SJSA1 (cell line): ENCODE results near the gene LIN54. TPM values are rescaled to one million over a fixed set of nuclear protein-coding genes. Genes with fewer than 3 reads are reported as not detected.
"Not testable (repeated sequence)": the region's sequence is repeated elsewhere in the genome, so short reads cannot be mapped to it uniquely, and the experiment has no call there.

Experiments used
- DNase-seq, 2 experiments: peaks; one replicate each; pipeline ENCODE4 v3.0.0-alpha.2; 2015 to 2020; ENCODE audit warnings: low spot score in 2 of 2, low read depth in 1 of 2
- H3K27ac ChIP-seq: fragments of 250-450 bp; sonication (Bioruptor Pico); 2 replicates; pipeline ENCODE4 v1.5.1; 2020; ENCODE audit warnings: mild to moderate bottlenecking, moderate library complexity
- H3K27me3 ChIP-seq: fragments of 250-450 bp; sonication (Bioruptor Pico); replicated peaks from 2 replicates; pipeline ENCODE4 v1.5.1; 2020; ENCODE audit warnings: mild to moderate bottlenecking, moderate library complexity
- H3K36me3 ChIP-seq: fragments of 250-450 bp; sonication (Bioruptor Pico); 2 replicates; pipeline ENCODE4 v1.5.1; 2020; ENCODE audit warnings: mild to moderate bottlenecking
- H3K4me1 ChIP-seq: fragments of 250-450 bp; sonication (Bioruptor Pico); replicated peaks from 2 replicates; pipeline ENCODE4 v1.6.1; 2021; ENCODE audit warnings: mild to moderate bottlenecking
- H3K4me3 ChIP-seq: fragments of 250-450 bp; sonication (Bioruptor Pico); 2 replicates; pipeline ENCODE4 v1.5.1; 2020; ENCODE audit warnings: mild to moderate bottlenecking
- H3K9me3 ChIP-seq: fragments of 250-450 bp; sonication (Bioruptor Pico); replicated peaks from 2 replicates; pipeline ENCODE4 v1.5.1; 2020; ENCODE audit warnings: mild to moderate bottlenecking
- total RNA-seq: library from RNA; depleted of rRNA; stranded (reverse); fragments of >200 nt; shearing (Covaris generic); gene quantifications from 2 replicates; pipeline ENCODE4 v1.2.3, GENCODE V29; 2014

LIN54 gene
- total RNA-seq, 1 experiment from 2014 or later, result 42.4 TPM

GRCh38 chr4:82954212-82954611, 56.4 kb downstream of the LIN54 start:
- Histone ChIP-seq H3K4me1 (no peaks in the 10 kb centered on the region), H3K27ac (no peak overlapping the region), H3K27me3 (no peaks in the 10 kb centered on the region), H3K4me3 (no peak overlapping the region), H3K9me3 (no peaks in the 10 kb centered on the region), H3K36me3 (peaks cover 8% of the 10 kb centered on the region)
- no peak for DNase-seq

DNA sequence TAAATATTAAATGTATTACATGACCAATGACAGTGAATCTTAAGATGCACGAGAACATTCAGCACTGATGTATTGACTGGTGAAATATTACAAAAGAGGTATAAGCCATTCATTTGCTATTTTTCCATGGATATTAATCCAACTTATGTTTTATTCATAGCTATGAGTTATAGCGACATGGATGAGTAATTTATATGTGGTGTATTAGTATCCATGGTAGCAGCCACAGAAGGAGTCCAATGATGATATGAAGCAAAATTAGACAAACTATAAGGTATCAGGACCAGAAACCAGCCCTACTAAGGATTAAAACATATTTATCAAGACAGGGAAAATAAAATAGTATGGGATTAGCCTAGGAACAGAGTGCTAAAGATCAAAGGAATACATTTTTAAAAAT, 59.4 kb downstream of the LIN54 start:
- Histone ChIP-seq H3K27ac (no peak overlapping the region), H3K9me3 (no peaks in the 10 kb centered on the region), H3K4me3 (no peak overlapping the region), H3K4me1 (peaks cover 4% of the 10 kb centered on the region; the same call in 1 of the 2 replicates), H3K27me3 (no peaks in the 10 kb centered on the region), H3K36me3 (peaks cover 9% of the 10 kb centered on the region)
- DNase-seq, result no peak

- peaks cover 21% of the 10 kb centered on the region for H3K36me3 ChIP-seq
- H3K9me3 ChIP-seq, result no peaks in the 10 kb centered on the region
- no peaks in the 10 kb centered on the region for H3K27me3 ChIP-seq
- H3K4me3 ChIP-seq, result no peak overlapping the region
- H3K27ac ChIP-seq, result no peak overlapping the region
- peak in 1 of 2 experiments; percentile 13 for DNase-seq
- H3K4me1 ChIP-seq, result peaks cover 4% of the 10 kb centered on the region; the same call in 1 of the 2 replicates
Measured at GRCh38 chr4:82948647-82949204, 61.9 kb downstream of the LIN54 start.

- DNase-seq, result no peak
Measured at GRCh38 chr4:82947498-82947897, 63.1 kb downstream of the LIN54 start.

DNA sequence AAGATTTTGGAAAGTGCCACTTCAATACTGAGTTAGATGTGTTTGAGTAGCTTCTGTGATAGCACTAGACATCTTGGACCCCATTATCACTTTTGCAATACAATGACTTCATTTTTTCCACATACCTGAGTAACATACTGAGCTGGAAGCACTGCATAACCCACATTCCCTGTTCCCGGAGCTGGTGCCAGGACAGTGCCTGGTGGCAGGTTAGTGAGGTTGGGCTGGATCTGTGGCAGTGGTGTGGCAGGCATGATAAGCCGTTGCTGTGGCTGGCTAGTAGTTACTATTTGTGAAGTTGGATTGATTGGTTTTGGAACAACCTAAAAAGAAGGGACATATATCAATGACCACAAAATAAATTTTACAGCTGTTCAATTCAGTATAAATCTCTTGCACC, 71.2 kb downstream of the LIN54 start:
- Histone ChIP-seq H3K27ac (no peak overlapping the region), H3K9me3 (no peaks in the 10 kb centered on the region), H3K4me3 (no peak overlapping the region), H3K4me1 (no peaks in the 10 kb centered on the region), H3K36me3 (peaks cover 58% of the 10 kb centered on the region), H3K27me3 (no peaks in the 10 kb centered on the region)
- no peak for DNase-seq

More at GRCh38 chr4:82947498-82947897, 63.1 kb downstream of the LIN54 start:
- Histone ChIP-seq H3K36me3 (peaks cover 25% of the 10 kb centered on the region), H3K4me1 (peaks cover 4% of the 10 kb centered on the region; the same call in 1 of the 2 replicates), H3K27me3 (no peaks in the 10 kb centered on the region), H3K4me3 (no peak overlapping the region), H3K9me3 (no peaks in the 10 kb centered on the region), H3K27ac (no peak overlapping the region)

GRCh38 chr4:82934441-82934840, 76.2 kb downstream of the LIN54 start:
- Histone ChIP-seq H3K36me3 (peaks cover 63% of the 10 kb centered on the region), H3K27me3 (no peaks in the 10 kb centered on the region), H3K27ac (no peak overlapping the region), H3K9me3 (no peaks in the 10 kb centered on the region), H3K4me1 (no peaks in the 10 kb centered on the region), H3K4me3 (no peak overlapping the region)
- DNase-seq, result no peak

DNA sequence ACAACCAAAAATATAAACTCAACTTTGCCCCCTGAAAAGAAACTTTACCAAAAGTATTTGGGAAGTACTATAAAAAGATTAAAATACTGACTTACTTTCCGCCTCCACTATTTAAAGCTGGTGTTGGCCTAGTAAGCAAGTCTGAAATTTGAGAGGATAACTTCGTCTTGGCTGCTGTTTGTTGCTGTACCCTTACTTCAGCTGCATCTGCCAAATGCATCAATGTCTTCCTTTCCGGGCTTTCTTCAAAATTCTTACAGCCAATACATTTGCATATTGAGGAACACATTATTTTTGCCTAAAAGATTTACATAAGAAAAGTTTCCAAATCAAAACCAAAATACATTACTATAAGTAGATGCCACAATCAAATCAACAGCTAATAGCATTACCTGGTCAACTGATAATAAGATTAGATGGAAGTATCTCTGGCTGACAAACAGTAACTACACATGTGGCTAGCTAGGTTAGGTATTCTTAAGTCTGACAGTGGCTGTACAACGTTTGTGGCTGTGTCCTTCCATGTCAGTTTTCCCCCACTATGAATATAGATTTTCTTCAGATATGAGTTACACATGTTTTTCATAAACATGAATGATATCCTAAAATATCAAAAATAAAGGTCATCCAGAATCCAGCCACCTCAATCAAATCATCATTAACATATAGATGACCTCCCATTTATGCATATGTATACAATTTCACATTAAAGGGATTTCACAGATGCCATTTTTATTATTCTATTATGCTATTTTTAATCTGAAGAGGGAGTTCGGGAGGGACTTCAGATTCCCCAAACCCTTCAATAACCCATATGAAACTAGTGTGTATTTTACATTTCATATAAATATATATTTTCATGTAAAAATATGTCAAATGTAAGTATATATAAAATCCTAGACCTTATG, 79.5 kb downstream of the LIN54 start:
- DNase-seq, result no peak
- Histone ChIP-seq H3K27ac (no peak overlapping the region), H3K27me3 (no peaks in the 10 kb centered on the region), H3K4me3 (no peak overlapping the region), H3K9me3 (no peaks in the 10 kb centered on the region), H3K4me1 (no peaks in the 10 kb centered on the region), H3K36me3 (peaks cover 47% of the 10 kb centered on the region)

- Histone ChIP-seq H3K27me3 (no peaks in the 10 kb centered on the region), H3K36me3 (peaks cover 10% of the 10 kb centered on the region), H3K27ac (no peak overlapping the region), H3K4me3 (no peak overlapping the region), H3K4me1 (no peaks in the 10 kb centered on the region), H3K9me3 (no peaks in the 10 kb centered on the region)
- no peak for DNase-seq
Measured at GRCh38 chr4:82921795-82922194, 88.8 kb downstream of the LIN54 start.

DNA sequence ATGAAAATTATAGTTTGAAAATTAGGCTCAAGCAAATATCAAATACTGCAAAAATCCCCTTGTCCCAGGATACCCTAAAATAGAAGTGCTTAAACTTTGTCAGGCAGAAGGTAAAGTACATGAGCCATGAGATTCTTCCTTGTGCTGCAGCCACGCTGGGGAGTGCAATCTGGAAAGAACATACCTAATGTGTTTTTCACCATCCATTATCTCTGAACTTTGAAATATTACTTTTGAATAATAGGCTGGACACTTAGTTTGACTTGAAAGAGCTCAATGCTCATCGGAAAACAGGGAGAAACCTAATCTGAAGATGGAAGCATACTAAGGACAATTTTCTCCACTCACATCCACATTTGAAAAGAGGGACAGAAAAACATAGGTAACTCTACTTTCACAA, 91.2 kb downstream of the LIN54 start:
- no peaks in the 10 kb centered on the region for H3K27me3 ChIP-seq
- H3K4me3 ChIP-seq, result no peak overlapping the region
- H3K9me3 ChIP-seq, result no peaks in the 10 kb centered on the region
- no peak for DNase-seq
- peaks cover 10% of the 10 kb centered on the region for H3K36me3 ChIP-seq
- no peak overlapping the region for H3K27ac ChIP-seq
- H3K4me1 ChIP-seq, result no peaks in the 10 kb centered on the region

DNA sequence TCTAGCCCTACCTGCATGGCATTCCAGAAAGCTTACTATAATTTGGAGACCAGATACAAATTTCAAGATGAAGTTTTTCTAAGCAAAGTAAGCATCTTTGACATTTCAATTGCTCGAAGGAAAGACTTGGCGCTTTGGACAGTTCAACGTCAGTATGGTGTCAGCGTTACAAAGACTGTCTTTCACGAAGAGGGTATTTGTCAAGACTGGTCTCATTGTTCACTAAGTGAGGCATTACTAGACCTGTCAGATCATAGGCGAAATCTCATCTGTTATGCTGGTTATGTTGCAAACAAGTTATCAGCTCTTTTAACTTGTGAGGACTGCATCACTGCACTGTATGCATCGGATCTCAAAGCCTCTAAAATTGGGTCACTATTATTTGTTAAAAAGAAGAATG, 92.5 kb downstream of the LIN54 start:
- no peak for DNase-seq
- Histone ChIP-seq H3K4me1 (no peaks in the 10 kb centered on the region), H3K27me3 (no peaks in the 10 kb centered on the region), H3K4me3 (no peak overlapping the region), H3K9me3 (no peaks in the 10 kb centered on the region), H3K36me3 (peaks cover 6% of the 10 kb centered on the region), H3K27ac (no peak overlapping the region)

- not testable (repeated sequence) for H3K27ac ChIP-seq, H3K4me3 ChIP-seq, H3K27me3 ChIP-seq, H3K4me1 ChIP-seq, H3K36me3 ChIP-seq, H3K9me3 ChIP-seq, DNase-seq
Measured at GRCh38 chr4:82913968-82914367, 96.7 kb downstream of the LIN54 start.

DNA sequence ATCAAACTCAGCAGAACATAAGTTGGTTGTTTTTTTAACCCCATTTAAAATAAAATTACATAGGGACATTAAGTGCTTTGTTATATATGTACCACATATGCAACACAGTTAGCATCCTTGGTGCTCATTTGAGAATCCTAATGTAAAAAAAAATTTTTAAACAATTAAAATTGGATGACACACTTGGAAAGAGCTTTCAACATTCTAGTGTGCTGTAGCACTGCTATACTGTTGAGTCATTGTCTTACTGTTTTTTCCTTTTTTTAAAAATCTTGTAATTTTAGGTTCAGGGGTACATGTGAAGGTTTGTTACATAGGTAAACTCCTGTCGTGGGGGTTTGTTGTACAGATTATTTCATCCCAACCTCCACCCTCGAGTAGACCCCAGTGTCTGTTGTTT, 97.3 kb downstream of the LIN54 start:
- Histone ChIP-seq H3K4me1 (no peaks in the 10 kb centered on the region), H3K27me3 (no peaks in the 10 kb centered on the region), H3K36me3 (peaks cover 6% of the 10 kb centered on the region), H3K4me3 (no peak overlapping the region), H3K9me3 (no peaks in the 10 kb centered on the region), H3K27ac (no peak overlapping the region)
- no peak for DNase-seq

DNA sequence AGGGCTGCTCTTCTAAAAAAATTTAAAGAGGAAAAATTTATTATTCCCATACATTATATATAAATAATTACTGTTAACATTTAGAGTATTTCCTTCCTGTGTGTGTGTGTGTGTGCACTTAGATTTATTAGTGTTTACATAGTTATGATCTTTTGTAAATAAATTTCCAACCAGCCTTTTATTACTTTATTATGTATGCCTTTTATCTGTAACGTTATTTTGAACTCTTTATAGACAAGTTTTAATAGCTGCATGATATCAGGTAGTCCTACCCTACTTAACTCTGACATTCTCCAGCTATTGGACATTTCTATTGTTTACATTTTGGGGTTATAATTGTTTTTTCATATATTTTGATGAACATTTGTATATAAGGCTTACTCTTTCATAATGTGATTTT, 101.3 kb downstream of the LIN54 start:
- no peak for DNase-seq
- Histone ChIP-seq H3K27ac (no peak overlapping the region), H3K36me3 (peaks cover 4% of the 10 kb centered on the region; the same call in 1 of the 2 replicates), H3K4me1 (no peaks in the 10 kb centered on the region), H3K4me3 (no peak overlapping the region), H3K9me3 (no peaks in the 10 kb centered on the region), H3K27me3 (no peaks in the 10 kb centered on the region)

DNA sequence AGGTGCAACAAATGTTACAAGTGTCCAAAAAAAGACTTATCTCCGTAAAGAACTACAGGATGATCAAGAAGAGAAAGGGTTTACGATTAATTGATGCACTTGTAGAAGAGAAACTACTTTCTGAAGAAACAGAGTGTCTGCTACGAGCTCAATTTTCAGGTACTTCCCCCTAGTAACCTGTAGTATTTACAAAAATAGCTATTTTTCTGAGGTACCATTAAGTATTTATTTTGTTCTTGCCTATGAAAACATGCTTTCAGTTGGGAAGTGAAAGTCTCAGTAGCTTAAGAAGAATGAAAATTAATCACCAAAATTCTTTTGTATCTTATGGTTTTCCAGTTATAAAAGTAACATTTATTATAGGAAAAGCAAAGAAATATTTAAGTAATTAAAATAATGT, 104.2 kb downstream of the LIN54 start:
- no peak for DNase-seq
- Histone ChIP-seq H3K4me3 (no peak overlapping the region), H3K9me3 (no peaks in the 10 kb centered on the region), H3K36me3 (peaks cover 4% of the 10 kb centered on the region; the same call in 1 of the 2 replicates), H3K27ac (no peak overlapping the region), H3K4me1 (no peaks in the 10 kb centered on the region), H3K27me3 (no peaks in the 10 kb centered on the region)
